Right kidney (tissue), 1 donor: ENCODE results near the gene ARHGAP10.
"Not testable (repeated sequence)": the region's sequence is repeated elsewhere in the genome, so short reads cannot be mapped to it uniquely, and the experiment has no call there.

Experiments used
- DNase-seq: peaks from one replicate; pipeline ENCODE4 v3.0.0-alpha.2; 2016

ARHGAP10 gene

DNA sequence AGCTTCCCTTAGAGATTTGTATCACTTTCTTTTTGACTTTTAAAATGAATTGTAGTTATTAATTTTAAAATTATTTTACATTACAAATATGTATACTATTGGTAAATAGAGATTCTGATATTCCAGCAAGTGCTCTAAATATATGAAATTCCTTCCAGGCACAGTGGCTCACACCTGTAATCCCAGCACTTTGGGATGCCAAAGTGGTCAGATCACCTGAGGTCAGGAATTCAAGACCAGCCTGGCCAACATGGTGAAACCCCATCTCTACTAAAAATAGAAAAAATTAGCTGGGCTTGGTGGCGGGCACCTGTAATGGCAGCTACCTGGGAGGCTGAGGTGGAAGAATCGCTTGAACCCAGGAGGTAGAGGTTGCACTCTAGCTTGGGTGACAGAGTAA, 180.2 kb downstream of the ARHGAP10 start:
- DNase-seq = not testable (repeated sequence)

DNA sequence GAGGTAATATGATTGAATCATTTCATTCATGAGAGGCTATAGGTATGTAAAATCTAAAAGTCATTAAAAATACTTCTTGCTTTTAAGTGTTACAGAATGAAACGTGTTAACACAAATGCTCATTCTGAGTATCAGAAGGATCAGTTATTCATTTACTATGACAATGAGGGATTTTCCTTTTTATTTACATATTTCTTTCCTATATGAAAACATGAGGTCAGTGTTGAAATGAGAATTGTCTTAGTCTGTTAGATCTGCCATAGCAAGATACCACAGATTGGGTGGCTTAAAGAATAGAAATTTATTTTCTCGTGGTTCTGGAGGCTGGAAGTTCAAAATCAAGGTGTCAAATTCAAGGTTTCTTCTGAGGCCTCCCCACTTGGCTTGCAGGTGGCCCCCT, 181.2 kb downstream of the ARHGAP10 start:
- DNase-seq = no peak

DNA sequence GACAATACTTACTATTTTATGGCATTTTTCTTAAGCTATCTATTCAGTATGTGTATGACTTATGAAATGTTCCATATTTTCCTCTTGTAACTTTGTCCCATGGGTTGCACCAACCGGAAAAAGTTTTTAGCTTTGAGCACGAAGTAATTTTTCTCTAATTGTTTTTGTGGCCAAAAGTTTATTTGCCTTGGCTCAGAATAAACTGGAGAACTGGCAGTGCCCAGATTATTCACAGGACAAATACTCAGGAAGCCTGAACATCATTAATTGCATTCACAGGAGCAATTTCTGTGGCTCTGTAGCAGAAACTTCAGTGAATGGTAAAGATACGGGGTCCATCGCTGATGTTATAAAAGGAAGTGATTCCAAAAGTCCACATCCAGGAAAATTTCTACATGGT, 184.5 kb downstream of the ARHGAP10 start:
- DNase-seq = no peak

DNA sequence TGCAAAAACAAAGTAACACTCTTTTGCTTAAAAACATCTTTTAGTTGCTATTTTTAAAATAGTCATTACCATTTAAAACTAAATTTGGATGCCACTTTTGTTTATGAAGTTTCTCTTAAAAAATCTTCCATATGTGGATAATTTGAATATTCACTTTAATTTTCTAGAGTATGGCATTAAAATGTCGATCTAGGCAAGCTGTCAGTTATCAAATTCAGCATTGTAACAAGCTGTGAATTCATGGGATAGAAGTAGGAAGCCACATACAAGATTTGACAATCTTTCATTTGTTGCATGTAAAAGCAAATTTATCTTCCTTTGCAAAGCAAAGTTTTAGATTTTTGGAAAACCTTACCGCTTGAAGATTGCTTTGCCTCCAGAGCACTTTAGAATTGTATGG, 191.5 kb downstream of the ARHGAP10 start:
- no peak for DNase-seq

DNA sequence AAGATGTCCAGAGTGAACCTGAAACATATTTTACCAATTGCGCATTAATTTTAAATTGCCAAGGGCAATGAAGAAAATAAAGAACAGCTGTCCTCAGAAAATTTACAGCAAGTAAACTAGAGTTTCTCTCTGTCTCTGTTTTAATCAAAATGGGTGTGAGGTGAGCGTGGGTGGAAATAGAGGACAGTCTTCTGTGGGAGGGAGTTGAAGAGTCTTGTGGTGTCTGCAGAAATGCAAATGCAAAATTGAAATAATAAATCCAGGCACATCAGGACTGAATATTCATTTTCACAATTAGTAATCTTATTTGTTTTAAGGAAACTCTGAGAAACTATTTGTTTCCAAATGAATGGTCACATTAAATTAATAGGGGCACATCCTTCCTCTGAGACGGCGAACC, 192.0 kb downstream of the ARHGAP10 start:
- DNase-seq = no peak

DNA sequence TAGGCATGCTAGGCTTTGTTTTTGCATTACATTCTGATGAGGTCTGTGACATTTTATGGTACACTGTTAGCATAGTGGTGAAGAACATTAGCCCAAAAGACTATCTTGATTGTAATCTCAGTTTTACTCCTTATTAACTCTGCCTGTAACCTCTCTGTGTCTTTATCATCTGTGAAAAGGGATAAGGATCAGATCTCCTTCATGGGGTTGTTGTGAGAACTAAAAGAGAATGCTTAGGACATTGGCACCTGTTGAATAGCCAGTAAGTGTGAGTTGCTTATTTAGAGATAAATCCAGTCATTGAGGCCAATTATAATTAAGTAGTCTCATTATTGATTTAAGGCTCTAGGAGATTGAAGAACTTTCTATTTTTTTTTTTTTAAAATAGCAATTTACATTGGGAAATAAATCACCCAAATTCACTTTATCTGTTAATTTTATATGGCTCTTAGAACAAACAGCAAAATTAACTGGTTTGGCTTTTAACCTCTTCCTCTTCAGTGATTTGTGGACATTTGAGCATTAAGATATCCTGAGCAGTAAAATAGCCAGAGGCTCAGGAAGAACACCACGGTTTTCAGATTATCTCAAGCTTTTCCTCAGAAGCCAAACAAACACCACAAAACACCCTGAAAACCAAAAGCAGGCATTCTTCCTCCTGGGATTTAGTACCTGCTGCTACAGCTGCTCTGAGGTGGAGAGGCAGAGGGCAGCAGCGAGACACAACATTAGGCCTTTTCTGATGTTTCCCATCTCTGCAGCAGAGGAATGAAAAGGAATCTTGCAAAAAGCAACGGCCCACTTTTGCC, 192.9 kb downstream of the ARHGAP10 start:
- DNase-seq = peak; percentile 27

DNA sequence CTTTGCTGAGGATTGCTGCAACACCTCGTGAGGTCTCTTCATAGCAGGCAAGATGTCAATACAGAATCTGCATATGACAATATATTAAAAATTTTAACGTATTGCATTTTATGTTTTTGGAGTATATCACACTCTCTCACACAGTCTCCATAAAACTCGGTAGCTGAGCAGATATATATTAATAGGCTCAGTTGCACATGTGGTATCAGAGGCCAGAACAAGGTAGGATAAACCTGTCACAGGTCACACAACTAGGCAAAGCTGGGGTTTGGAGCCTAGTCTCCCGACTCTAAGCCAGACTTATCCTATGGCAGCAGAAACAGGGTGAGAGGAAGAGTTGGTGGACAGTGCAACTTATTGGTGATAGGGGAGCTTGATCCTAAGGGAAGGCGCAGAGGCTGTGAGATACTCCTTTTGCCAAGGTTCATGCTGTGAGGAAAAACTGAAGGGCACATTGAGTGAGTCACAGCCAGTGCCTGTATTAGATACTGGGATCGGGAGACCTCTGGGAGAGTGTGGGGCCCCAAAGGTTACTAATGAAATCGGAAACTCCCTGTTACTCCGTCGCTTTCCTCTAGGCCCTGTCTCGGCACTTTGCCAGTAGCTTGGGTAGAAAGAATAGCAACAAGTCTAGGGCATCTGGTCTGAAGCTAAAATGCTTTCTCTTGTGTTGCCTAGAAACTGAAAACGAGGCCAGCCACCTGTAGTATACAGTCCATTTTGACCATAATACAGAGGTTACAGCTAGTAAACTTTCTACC, 195.7 kb downstream of the ARHGAP10 start:
- DNase-seq = no peak

DNA sequence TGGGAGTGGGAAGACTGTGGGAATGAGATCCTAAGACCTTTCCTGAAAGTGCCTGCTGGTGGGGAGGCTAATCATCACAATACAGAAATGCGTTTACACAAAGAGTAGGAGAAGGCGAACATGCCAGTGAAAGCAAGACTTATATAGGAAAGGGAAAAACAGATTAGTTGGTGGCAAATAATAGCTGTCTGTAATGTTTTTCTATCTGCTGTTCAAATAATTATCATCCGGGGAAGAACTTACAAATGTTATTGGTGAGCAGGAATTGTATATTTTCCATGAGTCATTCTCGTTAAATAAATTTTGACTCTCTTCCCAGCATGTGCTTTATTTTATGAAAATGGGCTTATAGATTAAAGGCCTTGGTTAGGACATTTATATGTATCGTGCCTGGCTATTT, 196.5 kb downstream of the ARHGAP10 start:
- DNase-seq = no peak

DNA sequence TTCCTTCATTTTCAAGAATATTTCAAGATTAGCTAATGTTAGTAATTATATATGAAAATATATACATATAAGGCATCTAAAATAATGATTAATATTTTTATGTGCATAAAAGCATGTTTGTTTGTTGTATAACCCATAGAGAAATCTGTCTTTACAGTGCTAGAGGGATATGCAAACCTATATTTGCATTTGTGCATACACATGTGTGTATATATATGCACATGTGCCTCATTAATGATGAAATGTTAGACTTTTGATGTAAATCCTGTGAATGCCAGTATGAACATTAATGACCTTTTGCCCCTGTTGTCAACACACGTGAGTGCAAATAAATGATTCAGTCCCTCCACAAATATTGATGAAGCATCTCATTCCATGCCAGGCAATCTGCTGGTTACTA, 197.9 kb downstream of the ARHGAP10 start:
- no peak for DNase-seq

DNA sequence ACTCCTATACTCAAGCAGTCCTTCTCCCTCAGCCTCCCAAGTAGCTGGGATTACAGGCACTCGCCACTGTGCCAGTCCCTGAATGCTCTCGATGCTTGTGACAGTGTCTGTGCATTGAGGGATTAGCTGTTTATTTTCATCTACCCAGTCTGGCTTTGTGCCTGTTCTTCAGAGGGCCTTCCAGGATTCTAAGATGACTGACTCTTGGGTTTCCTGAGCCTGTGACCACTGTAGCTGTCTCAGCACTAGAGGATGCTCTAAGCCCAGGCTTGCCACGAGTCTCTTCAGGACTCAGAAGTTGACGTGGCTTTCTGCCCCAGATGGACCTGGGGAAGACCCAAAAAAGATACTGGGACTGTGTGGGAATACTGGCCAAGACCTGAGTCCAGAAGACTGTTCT, 201.4 kb downstream of the ARHGAP10 start:
- DNase-seq = no peak

DNA sequence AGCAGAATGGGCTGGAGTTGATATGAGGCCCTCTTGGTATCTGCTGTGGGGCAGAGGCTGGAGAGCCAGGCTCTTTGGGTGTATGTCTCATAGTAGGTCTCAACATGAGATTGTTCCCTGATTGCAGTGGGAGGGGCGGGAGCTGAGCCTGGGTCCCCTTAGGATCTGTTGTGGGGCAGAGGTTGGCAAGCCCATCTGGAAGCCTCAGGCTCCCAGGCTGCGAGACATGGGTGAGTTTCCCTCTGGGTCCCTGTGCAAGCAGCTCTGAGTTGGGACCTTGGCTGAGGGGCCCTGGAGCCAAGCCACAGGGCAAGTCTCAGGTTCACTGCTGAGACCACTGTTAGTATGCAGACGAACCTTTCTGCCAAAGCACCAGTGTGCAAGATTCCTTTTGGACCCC, 201.9 kb downstream of the ARHGAP10 start:
- DNase-seq = no peak

DNA sequence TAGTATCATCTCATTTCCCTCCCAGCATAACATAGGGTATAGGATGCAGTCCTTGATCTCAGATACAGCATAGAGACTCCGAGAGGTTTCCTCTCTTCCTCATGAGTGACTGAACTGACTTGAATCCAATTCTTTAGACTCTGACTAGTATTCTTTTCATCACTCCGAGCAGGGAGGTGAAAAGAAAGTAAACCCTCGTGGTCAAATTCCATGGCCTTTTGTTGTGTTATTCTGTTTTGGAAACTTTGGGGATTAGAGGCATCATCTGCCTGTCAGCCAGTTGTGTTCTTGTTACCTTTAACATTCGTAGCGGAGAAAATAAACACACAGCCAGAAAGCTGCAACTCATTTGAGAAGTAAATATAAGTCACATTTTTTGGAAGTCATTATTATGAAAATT, 206.6 kb downstream of the ARHGAP10 start:
- no peak for DNase-seq

DNA sequence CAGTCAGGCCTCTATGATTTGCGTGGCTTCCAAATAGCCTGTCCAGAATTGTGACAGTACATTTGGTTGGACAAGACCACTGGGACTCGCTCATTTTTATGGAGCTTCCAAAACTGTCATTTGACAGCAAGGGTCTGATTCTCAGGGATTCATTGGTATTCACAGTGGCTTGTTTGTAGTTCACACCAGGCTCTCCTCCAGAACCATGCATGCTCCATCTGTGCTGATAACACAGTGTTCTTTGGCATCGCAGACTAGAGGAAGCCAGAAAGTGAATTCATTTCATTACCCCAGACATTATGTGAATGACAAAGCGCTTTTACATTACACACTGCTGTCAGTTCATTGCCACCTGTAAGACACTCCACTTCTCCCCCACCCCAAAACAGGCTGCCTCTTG, 208.3 kb downstream of the ARHGAP10 start:
- no peak for DNase-seq

DNA sequence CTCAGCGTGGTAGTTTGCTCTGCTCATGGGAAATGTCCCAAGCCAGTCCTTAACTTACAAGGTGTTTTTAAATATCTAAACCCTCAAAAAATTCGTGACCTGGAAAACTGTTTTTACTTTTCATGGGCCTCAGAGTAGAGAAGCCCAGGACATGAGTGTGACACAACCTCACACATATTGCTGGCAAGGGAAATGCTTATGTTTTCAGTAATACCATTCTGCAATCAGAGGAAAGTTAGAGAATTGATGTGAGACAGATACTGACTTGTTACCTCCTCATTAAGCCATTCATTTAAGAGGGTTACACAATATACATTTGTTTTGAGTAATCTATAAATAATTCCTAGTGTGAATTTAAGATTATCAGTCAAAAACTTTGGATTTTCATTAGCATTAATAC, 209.5 kb downstream of the ARHGAP10 start:
- DNase-seq = no peak

DNA sequence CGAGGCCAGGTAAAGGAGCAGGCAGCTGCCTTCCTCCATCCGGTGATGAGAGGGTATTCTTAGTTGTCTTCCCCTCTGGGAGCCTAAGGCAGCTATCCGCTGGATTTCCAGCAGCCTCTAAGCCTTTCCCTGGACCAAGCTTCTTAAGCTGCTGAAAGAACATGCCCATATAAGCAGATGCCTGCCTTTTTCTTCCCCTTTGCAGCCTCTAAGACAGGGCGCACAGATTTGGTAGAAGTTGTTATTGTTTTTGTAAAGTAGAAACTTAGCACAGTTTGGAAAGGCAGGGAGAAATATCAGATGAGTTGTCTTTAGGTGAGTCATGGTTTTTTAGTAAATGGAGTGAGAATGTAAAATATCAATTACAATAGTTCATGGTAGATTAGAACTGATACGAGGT, 210.8 kb downstream of the ARHGAP10 start:
- DNase-seq = no peak

DNA sequence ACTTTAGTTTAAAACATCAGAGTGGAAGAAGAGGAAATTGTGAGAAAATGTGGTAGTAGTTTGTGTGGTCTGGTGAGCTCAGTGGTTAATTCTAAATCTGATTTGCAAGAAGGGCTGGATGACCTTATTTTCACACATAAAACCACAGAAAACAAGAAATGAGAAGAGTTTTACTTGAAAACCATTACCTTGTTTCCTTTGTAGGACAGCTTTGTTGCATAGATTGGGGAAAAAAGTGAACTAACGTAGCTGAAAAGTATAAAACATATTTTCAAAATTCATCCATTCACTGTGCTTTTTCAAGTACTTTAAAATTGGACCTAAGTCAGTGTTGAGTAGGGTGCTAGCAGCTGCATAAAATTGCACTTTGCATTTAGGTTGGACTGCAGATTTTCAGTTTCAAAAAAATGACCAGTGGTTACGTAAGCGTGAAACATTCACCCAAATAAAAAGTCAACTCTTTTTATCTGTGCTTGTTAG, 211.3 kb downstream of the ARHGAP10 start:
- no peak for DNase-seq

DNA sequence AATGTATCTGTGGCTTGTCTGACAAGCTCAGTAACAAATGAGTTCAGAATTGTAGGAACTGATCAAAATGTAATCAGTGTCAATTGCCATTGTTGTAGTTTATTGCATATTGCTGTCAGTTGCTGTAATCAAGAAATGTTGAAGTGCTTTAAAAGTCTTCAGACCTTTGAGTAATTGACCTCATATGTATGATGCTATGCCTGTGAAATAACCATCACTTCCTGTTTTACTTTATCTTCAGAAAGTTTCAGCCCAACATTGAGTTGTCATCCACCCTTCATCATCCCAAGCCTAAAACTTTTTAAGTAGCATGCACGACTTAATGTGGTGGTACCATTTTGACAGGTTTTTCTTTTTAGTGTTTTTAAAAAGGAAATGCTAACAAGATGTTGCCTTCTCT, 212.4 kb downstream of the ARHGAP10 start:
- no peak for DNase-seq

DNA sequence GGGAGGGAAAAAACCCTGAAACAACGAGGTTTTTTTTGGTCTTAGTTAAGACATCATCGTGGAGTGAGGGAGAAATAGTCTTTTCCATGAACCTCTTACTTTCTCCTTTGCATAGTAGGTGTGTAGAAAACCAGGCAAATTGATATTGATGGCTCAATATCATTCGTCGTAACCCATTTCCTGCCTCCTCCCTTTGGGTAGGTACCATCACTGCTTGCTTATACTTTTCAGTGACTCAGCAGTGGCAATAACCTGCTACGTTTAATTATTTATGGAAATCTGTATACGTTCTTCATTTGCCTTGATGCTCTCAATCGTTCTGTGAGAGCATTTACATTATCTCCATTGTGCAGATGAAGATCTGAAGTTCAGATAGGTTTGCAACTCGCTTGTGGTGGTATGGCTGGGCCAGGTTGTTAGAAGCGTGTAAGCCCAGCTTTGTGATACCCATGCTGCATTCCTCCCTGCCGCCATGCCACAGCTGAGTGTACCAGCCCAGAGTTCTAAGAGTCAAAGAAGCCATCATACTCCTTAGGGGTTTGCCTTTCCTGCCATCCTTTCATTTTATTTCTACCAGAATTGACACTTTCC, 212.9 kb downstream of the ARHGAP10 start:
- no peak for DNase-seq

DNA sequence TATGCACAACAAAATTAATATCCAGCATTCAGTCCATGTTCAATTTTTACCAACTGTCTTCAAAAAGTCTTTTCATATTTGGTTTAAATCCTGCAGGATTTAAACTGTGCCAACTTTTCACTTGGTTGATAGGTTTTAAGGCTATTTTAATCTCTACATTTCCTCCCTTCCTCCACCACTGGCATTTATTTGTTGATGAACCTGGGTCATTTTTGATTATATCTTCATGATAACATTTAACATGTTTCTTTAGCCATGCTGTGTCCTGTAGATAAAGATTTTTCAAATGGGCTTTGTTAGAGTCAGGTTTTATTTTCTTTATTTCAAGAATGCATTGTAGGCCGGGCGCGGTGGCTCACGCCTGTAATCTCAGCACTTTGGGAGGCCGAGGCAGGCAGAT, 216.4 kb downstream of the ARHGAP10 start:
- DNase-seq = no peak

DNA sequence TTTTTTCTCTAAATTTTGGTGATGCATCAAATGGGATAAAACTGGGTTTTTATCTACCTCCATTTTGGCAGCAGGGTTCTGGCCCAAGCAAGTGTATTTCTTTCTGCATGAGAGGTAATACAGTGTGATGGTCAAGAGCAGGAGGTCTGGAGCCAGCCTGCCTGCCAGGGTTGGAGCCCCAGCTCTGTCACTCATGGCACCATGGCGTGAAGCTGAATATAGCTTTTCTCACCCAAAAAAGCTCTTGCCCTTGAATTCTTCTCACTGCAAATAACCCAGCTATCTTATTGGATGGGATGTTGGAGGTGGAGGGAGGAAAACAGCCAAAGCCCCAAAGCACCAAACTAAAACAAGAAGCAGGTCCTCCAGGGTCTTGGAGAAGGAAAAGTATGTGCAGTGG, 218.4 kb downstream of the ARHGAP10 start:
- DNase-seq = no peak

DNA sequence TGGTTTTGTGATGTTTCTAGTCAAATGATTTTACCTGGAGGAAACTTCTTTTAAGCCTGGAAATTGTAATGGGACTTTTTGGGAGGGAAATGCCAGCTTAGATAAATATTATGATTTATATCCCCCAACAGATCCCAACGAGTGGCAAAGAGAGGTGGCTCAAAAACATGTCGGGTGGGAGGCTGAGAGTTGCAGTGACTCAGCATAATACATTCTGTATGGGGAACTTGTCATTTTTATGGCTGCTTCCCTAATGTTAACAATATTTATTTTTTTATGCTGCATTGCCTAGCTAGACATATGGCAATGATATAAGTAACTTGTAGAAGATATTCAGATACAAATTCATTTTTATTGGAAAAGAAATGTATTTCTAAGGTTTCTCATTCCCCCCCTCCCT, 219.0 kb downstream of the ARHGAP10 start:
- DNase-seq = no peak

DNA sequence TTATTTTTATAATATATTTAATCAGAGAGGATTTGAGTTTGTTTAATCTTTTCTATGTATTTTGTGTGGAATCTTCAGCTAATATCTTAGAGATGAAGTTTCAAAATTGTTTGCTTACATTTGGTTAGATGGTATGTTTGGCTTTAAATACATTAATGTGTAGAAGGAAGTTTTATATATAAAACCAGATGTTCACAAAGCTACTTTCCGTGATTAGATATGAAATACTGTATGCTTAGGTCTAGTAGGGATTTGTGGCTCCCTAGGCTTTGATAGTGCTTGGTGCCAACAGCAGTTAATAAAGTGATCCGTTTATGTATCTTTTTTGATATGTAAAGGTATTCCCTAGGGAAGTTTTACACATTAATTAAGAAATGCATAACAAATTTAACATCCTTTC, 223.0 kb downstream of the ARHGAP10 start:
- no peak for DNase-seq

DNA sequence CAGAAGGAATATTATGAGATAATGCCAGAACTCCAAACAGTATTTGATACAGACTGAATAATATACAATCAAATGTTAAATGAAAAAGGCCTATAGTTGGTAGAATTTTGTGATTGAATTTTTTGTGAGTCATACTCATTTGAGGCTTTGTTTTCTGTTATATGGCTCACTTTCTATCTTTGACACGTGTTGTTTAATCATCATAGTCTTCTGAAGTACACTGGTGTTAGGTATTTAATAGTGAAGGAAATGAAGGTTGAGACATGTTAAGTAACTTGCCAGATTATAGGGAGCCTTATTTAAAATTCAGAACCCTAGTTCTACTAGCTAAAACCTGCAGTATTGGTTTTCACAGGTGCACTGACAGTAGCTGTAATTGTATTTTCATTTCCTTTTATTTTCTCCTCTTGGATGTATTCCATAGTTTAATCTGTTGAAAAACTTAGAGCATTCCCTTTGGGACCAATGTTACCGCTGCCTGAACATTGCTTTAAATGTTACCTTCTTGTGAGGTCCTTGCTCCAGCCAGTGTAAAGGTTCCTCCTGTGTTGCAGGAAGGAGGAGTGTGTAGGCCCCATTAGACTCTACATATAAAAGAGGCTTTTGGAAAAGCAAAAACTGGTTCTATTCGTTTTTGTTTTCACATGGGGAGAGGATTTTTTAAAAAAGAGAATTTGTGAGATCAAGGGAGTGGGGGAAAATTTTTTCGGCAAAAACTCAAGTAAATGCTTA, 224.1 kb downstream of the ARHGAP10 start:
- DNase-seq = no peak
